ENCODE data around the gene SMARCB1.

The SMARCB1 gene

DNA sequence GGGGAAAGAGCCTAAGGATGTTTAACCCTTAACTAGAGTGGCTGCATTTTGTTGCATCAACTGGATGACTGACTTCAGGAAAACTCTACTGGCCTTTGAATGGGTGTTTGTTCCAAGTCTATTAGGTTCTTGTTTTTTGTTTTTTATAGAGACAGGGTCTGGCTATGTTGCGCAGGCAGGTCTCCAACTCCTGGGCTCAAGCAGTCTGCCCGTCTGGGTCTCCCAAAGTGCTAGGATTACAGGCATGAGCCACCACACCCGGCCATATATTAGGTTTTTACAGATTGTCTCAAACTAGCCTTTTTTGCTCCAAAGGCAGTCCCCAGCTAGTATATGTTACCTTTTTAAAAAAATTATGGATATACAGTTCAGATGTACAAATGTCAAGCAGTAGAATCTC is 1.1 kb downstream of the SMARCB1 start:
- DNase-seq (ENCODE audit: low spot score): no peak
- Histone ChIP-seq H3K27ac (ENCODE audit: poor library complexity, severe bottlenecking) (peak overlapping the region; percentile 85), H3K4me1 (ENCODE audit: insufficient read depth, poor library complexity, severe bottlenecking) (no peaks in the 10 kb centered on the region), H3K4me3 (ENCODE audit: severe bottlenecking) (peak overlapping the region; percentile 92), H3K9me3 (ENCODE audit: severe bottlenecking) (no peaks in the 10 kb centered on the region), H3K36me3 (ENCODE audit: low read depth) (peaks cover 41% of the 10 kb centered on the region), H3K27me3 (ENCODE audit: insufficient read depth, poor library complexity, severe bottlenecking) (no peaks in the 10 kb centered on the region)
- TF ChIP-seq, protein P1, sequence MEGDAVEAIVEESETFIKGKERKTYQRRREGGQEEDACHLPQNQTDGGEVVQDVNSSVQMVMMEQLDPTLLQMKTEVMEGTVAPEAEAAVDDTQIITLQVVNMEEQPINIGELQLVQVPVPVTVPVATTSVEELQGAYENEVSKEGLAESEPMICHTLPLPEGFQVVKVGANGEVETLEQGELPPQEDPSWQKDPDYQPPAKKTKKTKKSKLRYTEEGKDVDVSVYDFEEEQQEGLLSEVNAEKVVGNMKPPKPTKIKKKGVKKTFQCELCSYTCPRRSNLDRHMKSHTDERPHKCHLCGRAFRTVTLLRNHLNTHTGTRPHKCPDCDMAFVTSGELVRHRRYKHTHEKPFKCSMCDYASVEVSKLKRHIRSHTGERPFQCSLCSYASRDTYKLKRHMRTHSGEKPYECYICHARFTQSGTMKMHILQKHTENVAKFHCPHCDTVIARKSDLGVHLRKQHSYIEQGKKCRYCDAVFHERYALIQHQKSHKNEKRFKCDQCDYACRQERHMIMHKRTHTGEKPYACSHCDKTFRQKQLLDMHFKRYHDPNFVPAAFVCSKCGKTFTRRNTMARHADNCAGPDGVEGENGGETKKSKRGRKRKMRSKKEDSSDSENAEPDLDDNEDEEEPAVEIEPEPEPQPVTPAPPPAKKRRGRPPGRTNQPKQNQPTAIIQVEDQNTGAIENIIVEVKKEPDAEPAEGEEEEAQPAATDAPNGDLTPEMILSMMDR (IDR thresholded peaks at IDR 0.05; ENCODE audit: poor library complexity, severe bottlenecking): no peak
- ATAC-seq (ENCODE audit: low read depth): no peak

DNA sequence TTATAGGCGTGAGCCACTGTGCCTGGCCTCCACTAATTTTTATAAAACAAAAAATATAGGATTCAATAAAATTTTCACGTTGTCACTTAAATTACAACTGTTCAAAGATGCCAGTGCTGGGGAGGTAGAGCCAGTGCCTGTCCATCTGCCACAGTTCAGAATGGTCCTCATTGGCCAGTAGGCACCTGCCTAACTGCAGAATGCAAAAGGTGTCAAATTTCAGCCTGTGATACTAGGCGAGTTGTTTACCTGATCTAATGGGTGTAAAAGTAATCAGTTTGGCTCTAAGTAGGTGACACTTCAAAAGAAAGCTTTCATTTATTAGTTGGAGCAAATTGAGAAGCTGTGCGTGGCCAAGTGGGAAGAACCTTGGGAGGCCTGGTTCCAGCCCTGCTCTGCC is 2.4 kb downstream of the SMARCB1 start:
- H3K36me3 ChIP-seq (ENCODE audit: low read depth): peaks cover 53% of the 10 kb centered on the region
- no peak overlapping the region for H3K27ac ChIP-seq (ENCODE audit: poor library complexity, severe bottlenecking)
- TF ChIP-seq, protein P1 (IDR thresholded peaks at IDR 0.05; ENCODE audit: poor library complexity, severe bottlenecking): no peak
- ATAC-seq (ENCODE audit: low read depth): no peak
- no peaks in the 10 kb centered on the region for H3K27me3 ChIP-seq (ENCODE audit: insufficient read depth, poor library complexity, severe bottlenecking)
- no peaks in the 10 kb centered on the region for H3K9me3 ChIP-seq (ENCODE audit: severe bottlenecking)
- no peaks in the 10 kb centered on the region for H3K4me1 ChIP-seq (ENCODE audit: insufficient read depth, poor library complexity, severe bottlenecking)
- no peak overlapping the region for H3K4me3 ChIP-seq (ENCODE audit: severe bottlenecking)
- no peak for DNase-seq (ENCODE audit: low spot score)

DNA sequence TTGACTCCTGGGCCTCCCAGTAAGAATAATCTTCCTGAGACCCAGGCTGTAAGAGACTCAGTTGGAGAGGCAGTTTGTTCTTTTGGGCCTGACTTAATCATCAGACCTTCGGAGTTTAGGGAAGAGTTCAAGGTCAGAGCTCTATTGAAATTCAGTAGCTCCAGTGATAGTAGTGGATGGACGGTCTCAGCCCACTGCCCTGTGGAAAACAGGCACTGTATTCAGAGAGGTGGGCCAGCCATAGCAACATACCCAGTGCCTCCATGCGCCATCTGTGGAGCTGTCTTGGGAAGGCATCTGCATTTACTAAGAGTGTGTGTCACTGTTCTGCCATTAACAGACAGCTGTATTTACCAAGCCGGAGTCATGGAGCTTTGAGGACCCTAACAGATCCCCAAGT is 2.9 kb downstream of the SMARCB1 start:
- Histone ChIP-seq H3K27me3 (ENCODE audit: insufficient read depth, poor library complexity, severe bottlenecking) (no peaks in the 10 kb centered on the region), H3K36me3 (ENCODE audit: low read depth) (peaks cover 58% of the 10 kb centered on the region), H3K27ac (ENCODE audit: poor library complexity, severe bottlenecking) (no peak overlapping the region), H3K9me3 (ENCODE audit: severe bottlenecking) (no peaks in the 10 kb centered on the region), H3K4me3 (ENCODE audit: severe bottlenecking) (no peak overlapping the region), H3K4me1 (ENCODE audit: insufficient read depth, poor library complexity, severe bottlenecking) (no peaks in the 10 kb centered on the region)
- ATAC-seq (ENCODE audit: low read depth) (no peak), DNase-seq (ENCODE audit: low spot score) (no peak)
- TF ChIP-seq, protein P1 (IDR thresholded peaks at IDR 0.05; ENCODE audit: poor library complexity, severe bottlenecking): no peak

DNA sequence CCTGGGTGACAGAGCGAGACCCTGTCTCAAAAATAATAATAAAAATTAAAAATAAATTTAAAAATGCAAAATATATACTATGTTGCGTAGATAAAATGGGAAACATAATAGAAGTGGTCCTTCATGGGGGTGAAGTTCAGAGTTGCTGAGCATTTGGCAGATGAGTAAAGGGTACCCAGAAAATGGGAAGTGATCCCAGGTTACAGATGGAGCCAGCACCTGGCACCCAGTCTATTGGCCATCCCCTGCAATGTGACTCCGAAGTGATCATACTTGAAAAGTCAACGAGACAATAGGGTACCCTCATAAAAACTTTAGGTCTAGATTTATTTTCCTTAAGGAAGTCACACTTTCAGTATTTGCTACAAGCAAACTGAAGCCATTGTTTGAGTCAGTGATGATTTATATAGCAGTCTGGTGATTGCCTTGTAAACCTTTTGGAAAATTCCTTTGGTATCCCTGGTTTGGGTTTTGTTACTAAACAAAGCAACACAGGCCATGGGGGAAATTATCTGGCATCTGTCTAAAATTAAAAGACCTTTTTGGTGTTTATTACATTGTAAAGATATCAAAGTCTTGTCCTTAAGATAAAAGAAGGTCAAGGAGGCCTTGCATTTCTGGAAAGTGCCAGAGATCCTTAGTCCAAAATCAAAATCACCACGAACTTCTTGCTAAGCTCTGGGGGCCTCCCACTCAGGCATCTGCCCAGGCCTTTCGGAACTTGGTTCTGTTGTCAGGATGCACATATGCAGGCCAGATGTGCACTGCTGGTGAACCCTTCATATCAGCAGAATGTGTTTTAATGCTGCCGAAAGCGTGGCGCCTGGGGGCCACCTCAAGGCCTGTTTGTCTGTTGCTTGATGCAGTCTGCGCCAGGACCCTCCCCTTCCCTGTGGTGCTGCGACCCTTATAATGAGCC is 4.3 kb downstream of the SMARCB1 start:
- no peak for DNase-seq (ENCODE audit: low spot score)
- TF ChIP-seq, protein P1 (IDR thresholded peaks at IDR 0.05; ENCODE audit: poor library complexity, severe bottlenecking): no peak
- Histone ChIP-seq H3K27ac (ENCODE audit: poor library complexity, severe bottlenecking) (no peak overlapping the region), H3K4me3 (ENCODE audit: severe bottlenecking) (no peak overlapping the region), H3K36me3 (ENCODE audit: low read depth) (peaks cover 70% of the 10 kb centered on the region), H3K4me1 (ENCODE audit: insufficient read depth, poor library complexity, severe bottlenecking) (no peaks in the 10 kb centered on the region), H3K27me3 (ENCODE audit: insufficient read depth, poor library complexity, severe bottlenecking) (no peaks in the 10 kb centered on the region), H3K9me3 (ENCODE audit: severe bottlenecking) (no peaks in the 10 kb centered on the region)
- ATAC-seq (ENCODE audit: low read depth): no peak

Measured in RWPE2 (cell line).